SH-SY5Y (cell line): ENCODE measurements around the gene TBL1X.

Experiments used
- GATA2 ChIP-seq: IDR thresholded peaks from 2 replicates; pipeline ENCODE4 v1.6.1; 2011; ENCODE audit warnings: mild to moderate bottlenecking, low read depth, low read length
- GATA3 ChIP-seq: IDR thresholded peaks from 2 replicates; pipeline ENCODE4 v1.6.1; 2011; ENCODE audit warnings: low read depth, mild to moderate bottlenecking, low read length, moderate library complexity

DNA sequence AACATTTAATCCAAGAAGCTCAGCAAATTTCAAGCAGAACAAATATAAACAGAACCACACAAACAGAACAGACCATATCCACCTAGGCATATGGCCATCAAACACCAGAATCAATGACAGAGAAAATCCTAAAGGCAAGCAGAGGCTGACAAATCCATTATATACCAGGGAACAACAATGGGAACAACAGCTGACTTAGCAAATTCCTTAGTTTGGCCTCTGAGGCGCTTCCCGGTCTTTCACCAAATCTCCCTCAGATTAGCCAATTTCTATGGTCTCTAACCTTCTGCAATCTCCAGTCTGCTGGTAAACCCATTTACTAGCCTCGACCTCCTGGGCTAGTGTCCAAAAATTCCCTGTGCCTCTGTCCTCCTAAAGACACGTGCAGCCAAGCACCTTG, 241.6 kb downstream of the TBL1X start:
- TF ChIP-seq GATA2 (no peak), GATA3 (no peak)
